NCI-H2196 treated with DMSO at 0.1 percent for 48 hours (cell line): ENCODE measurements around the gene RASL12.
A peak's percentile ranks its signal among the peaks of the same experiment; 100 is the strongest.
"Not testable (repeated sequence)": the region's sequence is repeated elsewhere in the genome, so short reads cannot be mapped to it uniquely, and the experiment has no call there.

Source experiments
- DNase-seq: peaks from one replicate; lab custom pipeline; 2025; ENCODE audit not compliant: unreplicated experiment; lab: John Stamatoyannopoulos, UW

The RASL12 gene

DNA sequence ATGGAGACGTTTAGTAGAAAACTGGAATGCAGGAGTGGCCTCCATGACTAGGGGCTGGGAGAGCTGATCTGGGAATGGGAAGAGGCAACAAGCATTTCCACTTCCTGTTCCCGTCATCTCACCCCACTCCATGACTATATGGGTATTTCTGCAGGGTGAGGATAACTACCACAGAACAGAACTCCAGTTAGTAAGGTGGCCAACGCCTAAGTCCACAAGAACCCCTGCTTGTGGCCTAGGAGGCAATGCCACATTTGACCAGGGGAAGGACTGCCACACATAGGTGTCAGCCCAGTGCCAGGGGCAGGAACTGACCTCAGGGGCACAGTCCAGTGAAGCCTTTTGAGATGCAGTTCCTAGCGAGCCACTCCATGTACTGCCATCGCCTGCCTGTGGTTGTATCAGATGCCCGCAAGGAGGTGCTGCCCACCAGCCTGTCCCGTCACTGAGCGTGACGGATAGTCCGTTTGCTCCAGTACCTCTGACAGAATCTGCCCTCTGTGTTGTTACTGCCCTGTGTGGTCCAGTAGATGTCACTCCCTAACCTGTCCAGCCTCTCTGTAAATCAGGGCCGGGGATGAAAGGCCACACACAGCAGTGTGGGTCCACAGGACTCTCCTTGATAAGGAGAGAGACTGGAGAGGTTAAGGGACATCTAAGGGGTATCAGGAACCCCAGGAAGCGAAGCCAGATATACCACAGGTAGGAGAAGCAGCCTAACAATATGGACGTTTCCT lies 34.8 kb downstream of the RASL12 start:
- no peak for DNase-seq

GRCh38 chr15:65029736-65030208 lies 38.0 kb downstream of the RASL12 start:
- no peak for DNase-seq

DNA sequence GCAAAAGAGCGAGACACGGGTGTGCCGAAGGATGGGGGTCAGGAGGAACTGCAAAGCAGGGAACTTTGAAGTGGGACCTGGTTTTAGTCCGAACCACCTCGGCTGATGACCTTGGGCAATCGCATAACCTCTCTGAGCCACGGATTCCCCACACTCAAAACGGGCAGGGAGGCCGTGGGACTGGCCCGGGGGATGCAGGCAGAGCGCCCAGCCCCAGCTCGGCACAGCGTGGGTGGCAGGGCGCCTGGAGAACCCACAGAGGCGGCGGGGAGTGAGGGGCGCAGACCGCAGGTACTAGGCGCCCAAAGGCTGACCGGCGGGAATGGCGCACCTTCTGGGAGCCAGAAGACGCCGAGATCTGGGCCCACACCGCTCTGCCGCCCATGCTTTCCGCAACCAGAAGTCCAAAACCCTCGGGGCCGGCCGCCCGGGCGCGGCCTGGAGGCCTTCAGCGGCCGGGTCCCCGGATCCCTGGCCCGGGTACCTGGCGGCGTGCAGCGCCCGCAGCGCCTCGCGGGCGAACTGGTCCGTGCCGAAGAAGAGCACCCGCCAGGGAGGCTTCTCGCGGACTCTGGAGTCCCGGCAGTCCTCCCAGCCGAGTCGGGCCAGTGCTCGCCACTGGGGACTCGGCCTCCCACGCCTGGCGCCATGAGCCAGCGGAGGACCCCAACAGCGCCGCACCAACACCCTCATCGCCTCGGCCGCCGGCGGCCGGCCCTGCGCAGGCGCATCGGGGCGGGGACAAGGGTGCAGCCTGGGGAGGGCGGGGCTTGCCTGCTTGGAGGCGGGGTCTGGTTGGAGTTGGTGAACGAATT lies 38.7 kb downstream of the RASL12 start, which contains the start of gene MTFMT:
Gene MTFMT (minus strand): TSS at position 719 of the 815 bp plus-strand sequence. CDS start 26 bp downstream, at position 693.
- DNase-seq = peak; percentile 40

- DNase-seq = no peak
Observed at GRCh38 chr15:65028338-65028737, 39.5 kb downstream of the RASL12 start.

- DNase-seq = no peak
Observed at GRCh38 chr15:65027593-65027992, 40.2 kb downstream of the RASL12 start.

DNA sequence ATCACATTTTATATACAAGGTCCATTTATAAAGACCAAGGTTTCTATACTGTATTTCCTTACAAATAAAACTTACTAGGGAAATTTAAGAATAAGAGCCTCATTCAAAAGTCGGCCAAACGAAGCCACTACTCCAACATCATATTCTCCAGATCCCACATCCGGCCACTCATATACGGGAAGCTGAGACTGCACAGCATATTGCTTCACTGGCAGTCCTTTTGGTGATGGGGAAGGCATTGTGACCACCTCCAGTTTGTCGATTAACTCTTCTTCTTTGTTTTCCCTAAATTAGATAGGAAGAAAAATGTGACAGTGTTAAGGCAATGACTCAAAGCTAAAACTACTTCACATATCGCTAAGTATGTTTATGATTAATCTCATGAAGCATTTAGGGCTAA lies 41.0 kb downstream of the RASL12 start:
- DNase-seq = no peak

DNA sequence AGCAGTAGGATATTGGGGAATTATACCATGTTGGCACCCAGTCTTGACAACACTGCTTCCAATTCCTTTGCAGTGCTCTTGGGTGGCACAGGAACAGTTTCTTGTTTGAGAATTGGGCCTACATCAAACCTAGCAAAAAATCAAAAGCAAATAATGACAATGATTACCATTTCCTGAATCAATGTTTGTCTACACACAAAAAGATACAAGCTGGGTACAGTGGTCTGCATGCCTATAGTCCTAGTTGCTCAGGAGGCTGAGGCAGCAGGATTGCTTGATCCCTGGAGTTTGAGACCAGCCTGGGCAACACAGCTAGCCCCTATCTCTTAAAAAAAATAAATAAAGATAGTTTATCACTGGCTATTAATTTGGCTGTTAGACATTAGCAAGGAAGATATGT lies 46.3 kb downstream of the RASL12 start:
- DNase-seq = no peak

DNA sequence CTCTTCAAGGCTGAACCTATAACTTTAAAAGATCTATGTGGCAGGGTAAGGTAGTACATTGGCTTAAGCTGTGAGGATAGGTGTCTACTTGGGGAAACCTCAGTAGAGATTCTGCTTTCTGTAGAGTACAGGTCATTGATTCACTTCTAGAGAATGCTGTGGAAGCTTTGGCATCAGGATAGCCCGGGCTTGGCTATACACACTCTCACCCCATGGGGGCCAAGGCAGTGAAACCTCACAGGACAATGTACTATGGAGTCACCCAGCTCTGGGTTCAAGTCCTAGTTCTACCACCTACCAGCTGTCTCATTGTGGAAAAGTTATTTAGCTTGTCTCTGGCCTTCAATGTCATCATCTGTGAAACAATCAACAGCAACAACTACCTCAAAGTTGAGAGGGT lies 47.4 kb downstream of the RASL12 start:
- DNase-seq = no peak

GRCh38 chr15:65011198-65011597 lies 56.6 kb downstream of the RASL12 start:
- not testable (repeated sequence) for DNase-seq

- DNase-seq = no peak
Observed at GRCh38 chr15:65008983-65009382, 58.8 kb downstream of the RASL12 start.

DNA sequence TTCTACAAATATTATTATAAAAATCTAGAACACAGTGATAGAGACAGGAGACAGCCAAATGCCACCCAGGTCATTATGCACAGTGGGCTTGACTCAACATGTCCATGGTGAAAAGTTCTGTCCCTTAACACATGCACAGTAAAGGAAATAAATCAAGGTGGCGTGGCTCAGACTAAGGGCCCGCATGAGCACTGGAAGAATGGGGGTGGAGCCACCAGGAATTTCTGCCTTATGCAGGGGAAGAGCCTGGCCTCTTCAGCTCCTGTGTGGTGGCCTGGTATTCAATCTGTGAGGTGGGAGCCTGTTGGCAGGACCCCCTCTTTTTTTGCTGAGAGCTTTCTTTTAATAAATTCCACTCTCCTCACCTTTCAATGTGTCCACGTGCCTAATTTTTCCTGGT lies 60.9 kb downstream of the RASL12 start:
- no peak for DNase-seq

DNA sequence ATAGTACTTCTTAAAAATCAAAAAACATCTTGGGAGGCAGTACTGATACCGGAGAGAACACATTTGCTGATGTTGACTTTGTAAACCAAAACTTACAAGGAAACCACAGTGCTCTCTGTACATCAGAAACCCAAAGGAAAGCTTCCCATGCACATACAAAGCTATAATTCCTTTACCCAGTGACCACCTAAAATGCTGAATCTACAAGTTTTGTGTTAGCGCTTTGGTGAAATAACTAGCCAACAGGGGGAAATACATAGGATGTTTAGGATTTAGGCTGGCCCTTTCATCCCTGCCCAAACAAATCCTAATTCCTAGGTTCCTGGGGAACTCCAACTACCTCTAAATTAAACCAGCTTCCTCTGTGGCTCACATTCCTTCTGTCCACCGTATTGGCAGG lies 62.8 kb downstream of the RASL12 start:
- no peak for DNase-seq
